Activated CD8-positive, alpha-beta memory T cell treated with anti-CD3 and anti-CD28 coated beads for 48 hours (primary cell): Measurements from ENCODE around the gene SLC24A3.

Source experiments
- DNase-seq, 3 experiments: peaks; one replicate each; pipeline ENCODE4 v3.0.0-alpha.2; 2020; ENCODE audit warnings: low read depth in 2 of 3, low spot score in 2 of 3

SLC24A3 gene

DNA sequence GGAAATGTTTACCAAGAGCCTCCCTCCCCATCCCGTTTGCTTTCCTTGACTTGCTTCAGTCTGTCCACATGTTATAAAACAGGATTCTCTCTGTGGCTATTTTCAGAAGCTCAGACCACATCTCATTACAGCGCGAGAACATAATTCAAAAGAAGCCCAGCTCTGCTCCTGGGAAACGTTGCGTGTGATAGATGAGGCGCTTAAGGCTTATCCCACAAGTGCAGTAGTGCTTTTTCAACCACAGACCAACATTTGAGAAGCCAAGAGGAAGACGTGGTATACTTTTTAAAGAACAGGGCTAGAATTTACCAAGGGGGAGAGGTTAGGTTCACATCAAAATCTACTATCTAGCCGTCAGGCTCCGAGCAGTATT, 239.5 kb downstream of the SLC24A3 start:
- no peak for DNase-seq

DNA sequence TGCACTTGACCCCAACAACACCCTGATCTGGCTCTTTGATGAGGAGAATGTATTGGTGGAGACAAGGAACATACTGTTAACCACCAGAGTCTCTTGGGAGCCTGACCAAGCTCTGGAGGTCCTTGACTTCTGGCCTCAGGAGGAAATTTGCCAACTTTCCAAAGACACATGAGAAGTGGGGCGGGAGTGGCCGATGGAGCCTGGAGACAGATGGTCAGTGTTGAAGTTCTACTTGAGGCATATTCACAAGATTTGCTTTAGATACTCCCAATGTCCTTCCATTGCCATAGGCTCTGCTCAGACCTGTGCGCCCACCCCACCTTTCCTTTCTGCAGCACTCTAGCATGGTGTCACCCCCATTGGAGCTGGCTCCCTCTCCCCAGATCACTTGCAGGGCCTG, 241.0 kb downstream of the SLC24A3 start:
- DNase-seq, result no peak

DNA sequence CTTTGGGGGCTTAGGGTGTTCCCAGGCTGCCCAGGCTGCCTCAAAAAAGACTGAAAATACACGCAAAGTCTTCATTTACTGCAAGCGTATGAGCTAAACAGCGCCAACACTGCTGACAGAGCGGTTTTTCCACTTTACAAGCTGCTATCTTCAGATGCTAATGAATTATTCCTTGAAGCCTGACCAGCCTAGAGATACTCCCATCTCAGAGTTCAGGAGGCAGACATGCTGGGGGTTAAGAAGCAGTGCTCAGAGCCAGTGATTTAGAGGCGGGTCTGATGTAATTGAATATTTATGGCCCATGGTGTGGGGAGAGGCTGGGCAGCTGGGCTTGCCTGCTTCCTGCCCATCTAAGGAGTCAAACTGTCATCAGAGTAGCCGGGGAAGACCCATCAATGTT, 241.4 kb downstream of the SLC24A3 start:
- no peak for DNase-seq

DNA sequence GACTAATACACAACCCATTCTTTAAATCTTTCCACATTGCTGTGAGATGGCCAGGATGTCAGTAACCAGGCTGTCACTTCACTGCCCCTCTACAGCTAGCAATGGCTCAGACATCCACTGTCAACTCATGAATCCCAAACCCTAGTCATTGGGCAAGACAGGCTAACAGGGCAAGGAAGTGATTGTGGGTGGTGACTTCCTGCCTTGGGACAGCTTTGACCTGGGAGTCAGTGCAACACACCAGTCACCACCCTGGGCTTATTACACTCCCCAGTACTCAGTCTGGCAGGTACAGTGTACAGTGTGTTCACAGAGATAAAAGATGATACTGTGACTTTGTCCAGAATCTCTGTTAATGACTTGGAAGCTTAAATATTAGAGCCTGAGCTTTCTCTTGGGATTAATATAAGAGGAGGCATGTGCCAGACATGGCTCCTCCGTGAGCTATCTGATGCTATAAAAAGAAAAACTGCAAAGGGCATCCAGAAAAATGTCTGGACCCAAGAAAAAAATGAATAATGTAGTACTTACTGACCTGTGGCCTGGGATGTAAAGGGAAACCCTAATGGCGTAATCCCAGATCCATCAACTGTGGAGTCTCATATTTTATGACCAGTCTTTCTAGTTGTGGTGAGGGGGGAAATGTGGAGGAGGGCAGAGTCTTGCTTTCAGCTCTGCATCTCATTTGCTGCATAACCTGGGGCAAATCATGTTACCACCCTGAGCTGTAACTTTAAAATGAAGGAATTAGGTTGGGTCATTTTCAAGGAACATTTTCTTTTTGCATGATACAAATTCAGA, 244.4 kb downstream of the SLC24A3 start:
- DNase-seq, result no peak

DNA sequence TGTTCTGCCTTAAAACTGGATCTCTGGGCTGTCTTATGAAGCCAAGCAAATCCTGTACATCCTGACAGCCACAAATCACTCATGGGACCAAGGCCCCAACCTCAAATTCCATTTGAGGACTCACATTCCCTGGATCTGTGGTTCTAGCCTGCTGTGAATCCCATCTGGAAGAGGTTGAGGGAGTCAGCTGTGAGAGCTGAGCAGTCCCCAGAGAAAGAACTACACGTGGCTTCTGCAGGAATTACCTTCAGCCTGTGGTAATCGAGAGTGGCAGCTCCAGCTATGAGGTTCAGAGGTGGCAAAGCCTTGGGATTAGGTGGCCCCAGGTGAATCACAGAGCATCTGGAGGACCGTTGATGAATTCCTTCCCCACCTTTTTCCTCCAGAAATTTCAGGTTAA, 245.2 kb downstream of the SLC24A3 start:
- no peak for DNase-seq

DNA sequence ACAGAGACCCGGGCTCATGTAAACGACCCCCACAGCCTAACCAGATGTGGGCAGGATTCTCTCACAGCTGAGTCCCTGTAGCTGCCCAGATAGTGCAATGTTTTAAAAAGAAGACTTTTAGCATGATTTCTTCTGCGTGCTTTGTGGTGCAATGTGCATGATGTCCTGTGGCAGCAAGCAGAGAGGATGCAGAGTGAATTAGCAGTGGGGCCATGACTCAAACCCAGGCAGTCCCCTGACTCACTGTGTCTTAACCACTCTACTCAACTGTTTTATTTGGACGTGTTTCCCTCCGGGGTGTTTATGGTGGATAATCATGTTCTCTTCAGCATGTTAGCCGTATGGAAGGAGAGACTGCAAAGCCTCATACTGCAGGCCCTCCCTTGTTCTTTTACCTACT, 247.9 kb downstream of the SLC24A3 start:
- no peak for DNase-seq

DNA sequence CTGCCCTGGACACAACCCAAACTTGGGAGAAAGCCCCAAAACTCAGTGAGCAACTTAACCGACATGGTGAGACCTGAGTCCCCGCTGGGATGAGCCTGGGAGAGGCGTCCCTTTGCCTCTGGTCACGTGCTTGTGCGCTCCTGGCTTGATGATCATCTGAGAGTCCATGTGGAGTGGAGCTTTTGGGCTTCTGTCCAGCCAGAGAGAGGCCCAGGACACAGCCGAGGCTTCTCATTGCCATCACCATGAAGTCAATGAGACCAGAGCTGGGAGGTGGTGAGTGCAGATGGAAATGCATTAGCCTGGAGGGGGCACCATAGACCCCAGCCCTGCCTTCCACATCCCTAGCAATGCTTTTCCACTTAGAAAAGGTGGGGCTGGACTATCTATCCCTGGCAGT, 250.0 kb downstream of the SLC24A3 start:
- DNase-seq, result no peak

DNA sequence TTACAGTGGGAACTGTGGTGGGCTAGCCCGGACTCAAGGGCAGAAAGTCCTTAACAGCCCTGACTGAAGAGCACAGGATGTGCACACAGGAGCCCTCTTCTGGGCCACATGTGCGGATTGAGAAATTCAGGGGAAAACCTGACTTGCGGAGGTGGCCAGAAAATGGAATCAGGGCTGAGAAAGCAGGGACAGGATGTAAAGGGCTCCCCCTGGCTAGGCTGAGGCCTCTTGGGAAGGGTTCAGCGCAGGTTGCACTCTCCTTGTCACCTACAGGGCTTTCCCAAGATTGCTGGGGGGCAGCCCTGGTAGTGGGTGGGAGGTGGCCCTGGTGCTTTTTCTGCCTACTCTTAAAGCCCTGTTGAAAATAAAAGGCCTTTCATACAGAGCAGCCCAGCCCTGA, 251.2 kb downstream of the SLC24A3 start:
- no peak for DNase-seq

DNA sequence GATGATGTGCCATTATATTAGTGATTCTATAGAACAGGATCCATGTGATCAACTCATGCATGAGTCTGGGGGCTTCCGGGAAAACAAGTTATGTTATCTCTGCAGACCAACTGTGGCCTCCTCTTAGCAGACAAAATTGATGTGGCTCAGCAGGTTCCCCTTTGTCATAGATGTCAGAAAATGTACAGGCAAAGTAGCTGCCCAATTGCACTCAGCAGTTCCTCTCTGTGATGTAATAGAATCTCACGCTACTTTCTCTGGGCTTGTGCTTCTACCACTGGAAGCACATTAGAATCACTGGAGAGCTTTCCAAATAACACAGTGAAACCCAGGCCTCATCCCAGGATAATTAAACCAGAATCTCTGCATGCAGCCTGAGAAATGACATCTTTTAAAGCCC, 253.1 kb downstream of the SLC24A3 start:
- DNase-seq, result no peak

DNA sequence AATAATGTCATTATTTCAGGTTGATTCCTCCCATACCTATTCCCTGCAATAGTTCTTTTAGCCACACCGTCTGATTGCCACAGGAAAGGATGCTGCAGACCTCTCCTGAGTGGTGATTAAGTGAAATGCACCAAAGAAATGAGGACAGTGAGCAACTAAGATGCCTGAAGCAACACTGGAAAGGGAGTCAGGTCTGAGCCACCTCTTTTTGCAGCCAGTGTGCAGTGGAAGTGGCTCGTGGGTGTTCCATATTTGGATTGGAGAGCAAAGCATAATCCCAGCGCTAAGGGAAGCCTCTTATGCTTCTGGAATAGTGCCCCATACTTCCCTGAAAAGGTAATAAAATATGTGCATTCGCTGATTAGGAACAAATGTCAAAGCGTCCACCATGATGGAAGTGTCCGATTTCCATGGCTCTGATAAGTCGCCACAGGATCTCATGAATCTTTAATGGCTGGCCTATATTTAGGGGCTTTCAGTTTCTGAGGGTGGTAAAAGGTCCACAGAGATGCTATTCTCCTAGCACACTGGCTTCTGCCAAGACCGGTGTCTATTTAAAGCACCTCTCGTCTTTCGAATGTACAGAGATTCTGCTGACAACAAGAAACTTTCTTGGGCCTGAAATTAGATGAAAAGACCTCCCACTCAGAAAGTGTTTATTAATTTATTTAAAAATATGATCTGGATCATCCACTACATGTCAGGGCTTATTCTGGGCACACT, 253.9 kb downstream of the SLC24A3 start:
- no peak for DNase-seq

DNA sequence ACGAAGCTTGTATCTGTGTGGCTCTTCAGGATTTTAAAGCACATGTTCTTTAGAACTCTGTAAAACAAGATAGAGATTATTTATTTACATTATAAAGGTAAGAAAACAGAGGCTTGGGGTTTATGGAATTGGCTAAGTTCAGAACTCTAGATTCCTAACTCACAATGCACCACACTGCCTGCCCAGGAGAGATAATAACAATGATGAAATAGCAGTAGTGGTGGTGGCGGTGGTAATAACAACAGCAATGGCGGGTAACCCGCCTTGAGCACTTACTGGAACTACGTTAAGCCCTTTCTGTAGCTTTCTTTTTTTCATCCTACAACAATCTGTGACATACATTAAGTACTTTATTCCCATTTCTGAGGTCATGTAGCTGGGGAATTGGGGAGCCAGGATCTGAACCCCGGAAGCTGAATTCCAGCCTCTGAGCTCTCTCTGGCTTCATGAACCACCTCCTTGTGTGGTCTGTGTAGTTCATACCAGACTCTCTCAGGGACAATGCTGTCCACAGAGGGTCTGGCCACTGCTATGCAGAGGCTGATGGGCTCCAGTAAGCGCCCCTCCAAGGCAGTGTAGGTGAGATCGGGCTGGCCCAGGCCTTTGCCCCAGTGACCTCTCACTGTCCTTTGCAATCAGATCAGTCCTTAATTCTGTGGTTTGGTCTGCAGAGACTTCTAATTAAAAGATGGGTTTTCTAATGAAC, 260.9 kb downstream of the SLC24A3 start:
- DNase-seq, result no peak

DNA sequence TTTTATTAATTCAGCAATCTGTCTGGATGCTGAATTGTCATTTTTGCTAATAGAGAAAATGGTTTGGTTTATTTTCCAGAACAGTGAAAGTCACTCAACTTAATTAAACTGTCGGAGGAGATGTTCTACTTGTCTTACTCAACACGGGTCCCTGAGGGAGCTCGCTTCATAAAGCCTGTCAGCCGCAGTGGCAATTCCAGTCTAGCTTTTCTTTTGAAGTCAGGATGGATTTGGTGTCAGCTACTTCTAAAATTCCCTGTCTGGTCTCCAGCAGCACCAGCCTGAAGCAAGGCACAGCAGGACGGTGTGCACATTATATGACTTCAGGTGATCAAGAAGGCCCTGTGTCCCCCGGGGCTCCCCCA, 261.5 kb downstream of the SLC24A3 start:
- DNase-seq, result no peak

DNA sequence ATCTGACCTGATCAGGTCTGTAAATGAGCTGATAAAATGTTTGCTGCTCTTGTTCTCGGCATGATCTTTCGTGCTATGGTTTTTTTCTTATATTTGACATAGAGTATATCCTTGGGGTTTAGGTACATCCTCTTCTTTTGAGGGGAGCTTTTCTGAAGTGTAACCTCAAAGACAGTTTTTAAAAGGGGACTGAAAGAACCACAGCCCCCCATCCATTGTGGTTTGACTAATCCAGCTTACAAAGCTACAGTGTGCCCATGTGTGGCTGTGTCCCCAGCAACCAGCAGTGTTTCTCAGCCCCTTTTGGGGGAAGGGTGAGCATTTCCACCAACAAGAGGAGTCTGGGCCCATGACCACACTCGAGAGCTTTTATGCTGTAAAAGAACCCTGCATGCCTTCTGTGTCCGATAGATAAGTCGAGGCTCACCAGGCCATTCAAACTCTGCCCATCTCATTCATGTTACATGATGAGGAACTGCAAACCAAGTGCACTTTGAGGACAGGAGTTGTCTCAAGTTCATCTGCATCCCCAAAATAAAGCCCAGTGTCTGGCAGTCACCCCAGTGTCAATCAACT, 266.0 kb downstream of the SLC24A3 start:
- DNase-seq, result no peak

DNA sequence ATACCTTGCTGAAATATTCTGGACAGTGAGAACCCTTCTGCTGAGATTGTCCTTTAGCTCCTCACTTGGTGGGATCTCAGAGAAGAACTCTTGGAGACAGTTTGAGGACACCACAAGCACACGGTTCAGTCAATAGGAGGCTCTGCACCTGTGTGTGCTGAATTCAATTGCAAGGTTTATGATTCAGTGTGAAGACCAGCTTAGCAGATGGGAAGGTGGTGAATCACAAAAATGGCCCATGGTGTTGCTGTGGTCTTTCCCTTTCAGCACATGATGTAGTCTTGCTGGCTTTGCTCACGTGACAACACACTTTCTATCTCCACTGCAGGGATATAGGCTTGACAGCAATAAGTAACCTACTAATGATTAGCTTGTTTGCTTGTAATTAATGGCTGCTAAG, 270.3 kb downstream of the SLC24A3 start:
- DNase-seq, result no peak

DNA sequence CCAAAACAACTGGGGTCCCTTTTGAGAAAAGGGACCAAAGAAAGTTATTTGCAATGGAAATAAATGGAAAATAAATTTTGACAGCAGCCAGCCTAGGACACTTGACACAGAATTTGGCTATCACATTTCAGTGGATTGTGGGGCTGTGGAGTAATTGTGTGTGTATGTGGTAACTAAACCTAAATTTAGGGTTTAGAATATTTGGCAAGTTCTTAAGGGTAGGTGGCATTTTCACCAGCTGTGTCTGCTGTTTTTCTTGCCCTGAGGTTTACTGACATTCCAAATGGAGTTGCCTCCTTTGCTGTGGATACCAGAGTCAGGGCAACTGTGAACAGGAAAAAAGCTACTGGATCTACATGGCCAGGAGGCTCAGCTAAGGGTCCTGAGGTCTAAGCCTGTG, 270.9 kb downstream of the SLC24A3 start:
- DNase-seq, result no peak

DNA sequence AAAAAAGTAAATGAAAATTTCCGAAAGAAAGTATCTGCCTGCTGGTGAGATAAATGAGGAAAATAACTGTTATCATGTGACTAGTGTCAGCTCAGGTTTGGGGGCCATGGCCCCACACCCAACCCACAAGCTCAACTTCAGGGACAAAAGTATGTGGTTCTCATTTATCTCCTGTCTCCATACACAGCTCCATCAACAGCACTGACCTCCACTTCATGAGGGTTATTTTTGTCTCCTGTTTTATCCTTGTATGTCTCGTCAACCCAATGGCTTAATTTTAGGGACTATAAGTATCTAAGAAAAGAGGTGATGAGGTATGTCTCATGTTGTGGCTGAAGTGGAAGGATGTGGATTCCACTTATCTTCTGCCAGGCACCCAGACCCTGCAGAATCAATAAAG, 274.0 kb downstream of the SLC24A3 start:
- DNase-seq, result no peak

DNA sequence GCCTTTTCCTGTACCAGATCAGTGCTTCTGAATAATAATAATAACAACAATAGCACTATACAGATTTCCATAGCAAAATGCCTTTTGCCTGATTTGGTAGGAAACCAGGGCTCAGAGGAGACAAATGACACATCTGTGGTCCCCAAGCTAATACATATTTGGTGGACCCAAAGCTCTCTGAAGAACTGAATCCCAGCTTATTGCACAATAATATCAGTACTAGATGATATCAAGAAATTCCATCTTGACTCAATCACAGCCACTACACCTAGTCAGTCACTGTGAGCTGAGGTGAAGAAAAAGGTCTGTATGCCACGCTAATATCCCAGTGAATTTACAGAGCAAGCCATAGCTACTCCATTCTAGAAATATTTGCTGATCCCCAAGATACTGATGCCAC, 275.0 kb downstream of the SLC24A3 start:
- DNase-seq, result no peak

DNA sequence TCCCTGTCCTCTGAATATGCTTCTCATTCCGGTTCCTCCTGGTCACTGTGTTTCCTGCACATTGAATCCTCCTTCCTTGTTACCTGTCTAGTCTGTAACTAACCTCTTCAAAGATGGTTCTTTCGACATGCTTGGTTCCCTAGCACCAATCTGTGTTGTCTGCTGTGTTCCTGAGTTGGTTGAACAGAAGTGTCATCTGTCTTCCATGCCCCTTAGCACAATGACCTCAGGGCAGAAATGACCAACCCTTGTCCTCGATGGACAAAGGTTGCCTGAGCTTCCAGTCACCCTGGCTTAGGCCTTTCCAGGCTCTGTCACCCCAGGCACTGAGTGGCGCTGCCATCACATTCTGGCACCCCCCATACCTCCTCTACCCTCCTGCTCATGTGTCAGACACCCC, 278.8 kb downstream of the SLC24A3 start:
- no peak for DNase-seq

DNA sequence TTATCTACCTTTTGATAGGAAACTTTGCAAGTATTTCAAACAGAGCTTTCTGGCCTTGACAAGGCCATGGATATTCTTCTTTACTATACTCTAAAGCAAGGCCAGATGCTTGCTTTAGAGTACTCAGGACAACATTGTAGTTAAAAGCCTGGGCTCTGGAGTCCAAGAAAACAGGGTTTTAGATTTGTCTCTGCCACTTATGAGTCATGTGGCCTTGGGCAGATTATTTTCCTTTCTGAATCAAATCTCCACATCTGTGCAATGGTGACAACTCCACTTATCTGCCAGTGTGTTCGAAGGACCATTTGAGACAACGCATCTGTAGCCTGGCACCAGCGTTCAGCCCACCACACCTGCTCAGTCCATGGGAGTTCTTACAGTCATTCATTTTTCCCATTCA, 279.7 kb downstream of the SLC24A3 start:
- no peak for DNase-seq

DNA sequence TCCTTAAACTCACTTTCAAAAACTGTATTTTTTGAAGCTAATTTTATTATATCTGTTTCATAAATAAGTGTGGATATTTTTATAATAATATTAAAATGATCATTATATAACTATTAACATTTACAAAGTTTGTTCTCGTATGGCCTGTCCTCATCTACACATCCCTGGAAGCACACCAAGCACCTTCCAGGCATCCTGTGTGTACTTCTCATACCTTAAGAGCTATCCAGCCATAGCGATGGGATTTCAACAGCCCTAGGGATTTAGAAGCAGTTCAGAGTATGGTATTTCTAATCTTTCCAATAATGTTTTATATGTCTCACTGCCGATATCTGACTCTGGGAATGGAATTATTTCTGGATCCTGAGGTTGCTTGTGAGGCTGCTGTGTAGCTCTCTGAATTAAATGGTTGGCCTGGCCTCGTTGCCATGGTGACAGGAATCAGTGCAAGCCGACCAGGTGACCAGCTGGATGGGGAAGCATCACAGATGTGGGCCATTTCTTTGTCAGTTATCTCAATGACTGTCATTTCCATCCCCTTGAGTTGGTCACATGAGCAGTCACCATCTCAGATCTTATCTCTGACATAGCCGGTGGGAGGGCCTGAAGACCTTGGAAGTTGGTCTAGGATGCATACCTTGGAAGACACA, 280.4 kb downstream of the SLC24A3 start:
- no peak for DNase-seq

DNA sequence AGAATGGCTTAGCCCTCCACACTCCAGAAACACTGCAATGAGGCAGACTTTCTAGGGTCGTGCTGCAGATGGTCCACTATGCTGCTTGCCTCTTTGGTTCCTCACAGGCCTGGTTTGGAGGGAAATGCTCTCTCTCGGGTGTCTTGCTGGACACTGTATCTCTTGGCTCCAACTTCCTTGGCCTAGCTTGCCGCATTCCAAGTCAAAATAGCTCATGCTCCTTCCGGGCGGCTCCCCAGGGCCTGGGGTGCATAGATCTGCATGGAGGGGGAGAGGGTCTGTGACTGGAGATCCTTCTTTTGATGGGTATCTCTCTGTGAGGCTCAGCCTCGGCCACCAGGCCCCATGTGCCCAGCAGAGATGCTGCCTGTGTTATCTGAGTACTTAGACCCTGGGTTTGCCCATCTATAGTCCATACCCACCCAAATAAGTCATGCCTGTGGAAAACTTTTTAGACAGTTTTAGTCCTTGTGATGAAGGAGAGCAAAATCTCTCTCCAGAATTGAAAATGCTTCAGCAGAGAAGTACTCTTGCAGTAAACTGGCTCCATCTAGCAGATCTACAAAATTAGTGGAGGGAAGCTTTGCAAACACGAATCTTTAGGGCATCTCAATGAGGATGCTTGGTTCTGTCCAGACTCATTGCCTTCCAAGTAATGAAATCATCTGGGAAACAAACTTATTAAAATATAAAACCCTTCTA, 281.5 kb downstream of the SLC24A3 start:
- DNase-seq, result no peak
